Activated CD4-positive, CD25-positive, alpha-beta regulatory T cell treated with anti-CD3 and anti-CD28 coated beads, Interleukin-2, amount 50 U/mL, for 16 hours (primary cell): ENCODE data around the gene GPS1.

Source experiments
- DNase-seq: peaks from one replicate; pipeline ENCODE4 v3.0.0-alpha.2; 2020; ENCODE audit warnings: low read depth, low spot score

The GPS1 gene

GRCh38 chr17:82059272-82060000, 7.7 kb downstream of the GPS1 start:
- DNase-seq = no peak

- DNase-seq = no peak
These were observed 8.3 kb downstream of the GPS1 start for GRCh38 chr17:82060001-82060380.

DNA sequence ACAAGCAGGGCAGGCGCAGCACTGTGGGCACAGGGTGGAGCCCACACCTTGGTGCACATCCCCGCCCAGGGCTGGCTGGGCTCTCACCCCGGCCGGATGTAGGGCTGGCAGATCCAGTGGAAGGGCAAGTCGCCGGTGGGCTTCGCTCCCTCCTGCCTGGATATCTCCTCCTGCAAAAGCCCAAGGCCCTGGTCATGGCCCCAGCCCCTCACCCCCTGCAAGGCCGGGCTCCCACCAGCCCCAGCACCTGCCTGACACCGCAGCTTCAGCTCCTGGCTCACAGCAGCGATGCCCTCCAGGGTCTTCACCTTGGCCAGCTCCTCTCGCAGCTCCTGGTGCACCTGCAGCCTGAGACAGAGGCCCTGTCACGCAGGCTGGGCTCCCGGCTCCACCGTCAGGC, 8.9 kb downstream of the GPS1 start:
- DNase-seq = no peak

DNA sequence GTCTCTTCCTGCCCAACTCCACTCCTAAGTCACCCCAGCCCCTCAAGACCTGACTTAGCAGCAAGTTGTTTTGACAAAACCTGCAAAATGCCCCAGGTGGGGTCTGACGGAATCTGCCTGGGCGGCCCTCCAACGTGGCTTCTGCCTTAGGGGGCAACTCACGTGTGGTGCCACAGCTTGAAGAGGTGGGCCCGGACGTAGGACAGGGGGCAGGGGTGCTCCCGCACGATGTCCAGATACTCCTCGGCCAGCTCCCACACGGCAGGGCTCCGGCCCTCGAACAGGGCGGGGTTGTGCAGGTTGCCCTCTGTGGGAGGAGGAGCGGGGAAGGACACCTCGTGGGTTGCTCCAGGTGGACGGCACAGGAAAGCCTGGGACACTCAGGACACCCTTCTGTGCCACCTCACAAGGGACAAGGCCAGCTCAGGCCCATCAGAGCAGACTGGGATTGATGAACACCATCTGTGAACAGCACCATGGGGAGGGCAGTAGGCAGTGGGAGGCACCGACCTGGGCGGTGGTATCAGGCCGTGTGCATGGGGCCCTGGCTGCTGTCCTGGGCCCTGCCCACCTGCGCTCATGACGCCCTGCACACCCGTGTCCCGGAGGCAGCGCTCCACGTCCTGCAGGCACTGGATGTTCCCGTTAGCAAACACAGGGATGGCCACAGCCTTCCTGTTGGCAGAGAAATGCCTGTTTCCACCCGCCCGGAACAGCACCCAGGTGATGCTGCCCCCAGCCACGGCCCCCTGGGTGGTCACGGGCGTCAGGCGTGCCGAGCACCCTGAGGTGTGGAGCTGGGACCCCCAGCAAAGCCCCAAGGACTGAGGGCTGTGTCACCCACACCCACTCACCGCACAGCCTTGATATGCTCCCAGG, 9.6 kb downstream of the GPS1 start:
- no peak for DNase-seq

DNA sequence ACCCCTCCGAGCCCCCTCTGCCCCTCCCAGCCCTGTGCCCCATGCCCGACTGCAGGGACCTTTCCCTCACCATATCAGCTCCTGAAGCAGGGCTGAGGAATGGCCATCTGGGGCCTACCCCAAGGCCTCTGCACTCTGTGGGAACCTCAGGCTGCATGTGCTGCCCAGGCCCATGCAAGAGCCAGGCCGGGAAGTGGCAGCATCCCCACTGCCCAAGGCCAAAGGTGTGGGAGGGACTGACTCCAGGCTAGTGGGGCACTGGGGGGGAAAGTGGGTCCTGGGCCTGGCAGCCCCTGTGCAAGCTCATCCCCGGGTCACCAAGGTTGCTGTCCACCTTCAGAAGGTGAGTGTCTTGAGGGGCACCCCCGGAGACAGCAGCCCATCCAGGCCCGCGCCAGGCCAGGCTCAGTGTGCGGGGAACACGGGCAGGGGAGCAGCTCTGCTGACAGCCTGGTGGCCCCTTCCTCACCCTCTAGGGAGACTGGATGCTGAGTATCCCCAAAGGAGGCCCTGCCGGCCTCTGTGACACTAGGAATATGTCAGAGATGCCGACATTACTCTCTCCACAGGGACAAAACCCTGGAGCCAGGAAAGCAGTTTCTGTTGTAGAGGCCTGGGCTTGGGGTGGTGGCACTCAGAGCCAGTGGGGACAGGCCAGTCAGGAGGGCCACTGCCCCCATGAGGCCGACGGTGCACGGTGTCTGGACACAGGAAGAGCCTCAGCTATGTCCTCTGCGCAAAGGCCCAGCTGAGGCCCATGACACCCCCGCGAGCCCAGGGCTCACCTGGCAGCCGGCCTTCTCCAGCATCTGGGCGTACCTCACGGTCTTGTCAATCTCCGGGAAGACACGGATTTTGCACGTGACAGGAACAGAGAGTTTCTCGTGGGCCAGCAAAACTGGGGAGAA, 10.6 kb downstream of the GPS1 start:
- no peak for DNase-seq

GRCh38 chr17:82062984-82063368, 11.3 kb downstream of the GPS1 start:
- no peak for DNase-seq

DNA sequence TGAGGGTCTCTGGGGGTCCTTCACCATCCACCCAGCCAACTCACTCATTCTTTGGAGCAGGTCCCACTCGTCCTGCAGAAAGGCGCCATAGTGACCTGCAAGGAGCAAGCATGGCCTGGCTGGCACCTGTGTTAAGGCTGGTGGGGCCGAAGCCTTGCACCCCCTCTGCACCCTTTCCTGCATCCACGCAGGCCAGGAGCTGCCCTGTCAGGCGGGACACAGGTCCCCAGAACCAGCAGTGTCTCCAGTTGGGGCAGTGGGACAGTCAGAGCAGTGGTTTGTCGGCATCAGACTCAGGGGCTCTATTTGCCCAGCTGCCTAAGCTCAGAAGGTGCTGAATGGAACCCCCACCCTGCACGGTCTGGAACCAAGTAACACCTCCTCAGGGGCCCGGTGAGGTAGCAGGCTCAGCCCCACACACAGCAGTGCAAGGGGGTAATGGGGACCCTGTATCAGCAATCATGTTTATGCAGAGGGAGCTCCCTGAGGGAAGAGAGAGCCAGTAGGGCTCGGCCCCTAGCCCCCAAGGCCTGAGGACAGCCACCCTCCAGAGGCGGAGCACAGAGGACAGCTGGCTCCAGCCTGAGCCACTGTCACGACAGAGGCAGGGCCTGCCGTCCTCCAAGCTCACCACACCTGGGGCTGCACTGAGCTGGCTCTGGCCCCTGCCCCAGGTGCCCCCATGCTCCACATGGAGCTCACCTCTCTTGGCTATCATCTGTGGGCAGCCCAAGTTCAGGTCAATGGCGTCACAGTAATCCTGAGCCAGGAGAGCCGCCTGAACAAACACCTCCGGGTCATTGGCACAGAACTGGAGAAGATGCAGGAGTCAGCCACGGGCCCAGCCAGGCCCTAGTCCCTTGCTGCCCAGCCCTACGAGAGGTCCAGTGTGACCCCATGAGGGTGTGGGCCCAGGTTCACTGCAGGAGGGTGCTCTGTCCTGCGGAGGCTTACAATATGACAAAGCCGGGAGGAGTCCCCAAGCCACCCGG, 12.0 kb downstream of the GPS1 start:
- no peak for DNase-seq

GRCh38 chr17:82064433-82065192, 12.9 kb downstream of the GPS1 start:
- DNase-seq = no peak

- DNase-seq = no peak
These were observed 13.5 kb downstream of the GPS1 start for GRCh38 chr17:82065193-82065637.

DNA sequence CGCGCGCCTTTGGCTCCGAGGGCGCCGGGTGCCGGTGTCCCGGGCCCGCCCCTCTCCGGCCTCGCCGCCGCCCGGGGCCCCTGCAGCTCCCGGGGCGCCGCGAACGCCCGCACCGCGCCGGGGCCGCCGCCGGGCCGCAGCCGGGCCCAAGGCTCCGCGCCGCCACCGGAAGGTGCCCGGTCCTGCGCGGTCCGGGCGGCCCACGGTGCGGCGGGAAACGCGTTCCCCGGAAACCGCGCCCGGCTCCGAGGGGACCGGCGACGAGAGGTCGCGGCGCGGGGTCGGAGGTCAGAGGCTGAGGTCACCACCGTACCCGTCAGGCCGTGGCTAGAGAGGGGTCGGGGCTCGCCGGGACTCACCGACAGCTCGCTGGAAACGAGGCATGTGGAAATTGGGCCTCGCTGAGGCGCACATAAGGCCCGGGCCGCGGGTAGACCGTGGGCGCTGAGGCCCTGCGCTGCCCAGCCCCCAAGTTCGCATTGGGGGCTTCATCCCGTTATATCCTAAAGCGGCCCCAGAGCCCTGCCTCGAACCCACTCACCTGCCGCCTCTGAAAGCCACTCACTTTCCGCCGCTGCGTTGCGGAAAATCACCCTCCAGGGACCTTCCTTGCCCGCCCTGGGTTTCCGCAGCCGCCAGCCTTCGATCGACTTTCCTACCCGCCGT, 14.1 kb downstream of the GPS1 start, which contains the start of gene DUS1L:
Gene DUS1L (minus strand): TSS at position 167 of the 666 bp plus-strand sequence. CDS start 745 bp downstream, outside the sequence.
- DNase-seq = peak; percentile 37

- DNase-seq = no peak
These were observed 18.9 kb downstream of the GPS1 start for GRCh38 chr17:82070611-82071010.

GRCh38 chr17:82072827-82073226, 21.1 kb downstream of the GPS1 start:
- DNase-seq = no peak

GRCh38 chr17:82073446-82073845, 21.7 kb downstream of the GPS1 start:
- DNase-seq = no peak

GRCh38 chr17:82076018-82076784, 24.5 kb downstream of the GPS1 start:
- no peak for DNase-seq

- DNase-seq = no peak
These were observed 25.3 kb downstream of the GPS1 start for GRCh38 chr17:82076785-82077591.

DNA sequence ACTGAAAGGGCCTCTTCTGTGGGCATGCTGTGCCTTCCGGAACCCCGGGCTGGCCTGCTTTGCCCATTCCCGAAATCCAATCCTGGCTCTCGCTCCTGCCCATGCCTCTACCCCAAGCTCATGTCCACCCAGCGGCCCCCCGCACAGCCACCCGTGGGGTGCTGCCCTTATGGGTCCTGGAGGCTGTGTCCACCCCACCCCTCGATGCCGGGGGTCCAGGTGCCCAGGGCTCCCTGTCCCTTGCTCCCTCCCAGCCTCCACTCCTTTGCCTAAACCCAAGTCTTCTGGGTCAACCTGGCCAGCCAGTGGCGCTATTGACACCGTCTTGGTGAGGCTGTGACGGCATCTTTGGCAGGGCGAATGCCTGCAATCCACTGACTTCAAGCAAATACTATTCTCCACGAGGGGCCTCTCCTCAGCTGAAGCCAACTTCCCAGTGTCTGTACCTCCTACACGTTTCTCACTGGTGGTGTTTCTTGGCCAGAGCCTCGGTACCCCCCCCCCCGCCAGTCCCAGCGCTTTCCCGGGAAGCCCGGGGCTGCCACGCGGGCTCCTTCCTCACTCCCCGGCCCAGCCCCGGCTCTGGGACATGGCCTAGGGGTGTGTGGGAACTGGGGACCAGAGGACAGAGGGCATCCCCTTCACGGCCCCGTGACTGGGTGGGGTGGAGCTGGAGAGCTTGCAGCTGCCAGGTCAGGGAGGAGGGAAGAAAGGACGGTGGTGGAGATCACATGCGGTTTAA, 26.1 kb downstream of the GPS1 start:
- no peak for DNase-seq

GRCh38 chr17:82078433-82078832, 26.7 kb downstream of the GPS1 start:
- no peak for DNase-seq
